GM18867 (cell line): ENCODE results near the gene KIF1A.
A peak's percentile ranks its signal among the peaks of the same experiment; 100 is the strongest.
"Not testable (repeated sequence)": the region's sequence is repeated elsewhere in the genome, so short reads cannot be mapped to it uniquely, and the experiment has no call there.

Experiments
- ATAC-seq: cut with Tn5 transposase; IDR thresholded peaks from one replicate; pipeline ENCODE4 v1.9.1; 2021; ENCODE audit warnings: mild to moderate bottlenecking, moderate library complexity; ENCODE audit not compliant: unreplicated experiment

The KIF1A gene

GRCh38 chr2:240848900-240849680, 29.1 kb upstream of the KIF1A start:
- no peak for ATAC-seq

- no peak for ATAC-seq
Measured at GRCh38 chr2:240847817-240848216, 27.8 kb upstream of the KIF1A start.

DNA sequence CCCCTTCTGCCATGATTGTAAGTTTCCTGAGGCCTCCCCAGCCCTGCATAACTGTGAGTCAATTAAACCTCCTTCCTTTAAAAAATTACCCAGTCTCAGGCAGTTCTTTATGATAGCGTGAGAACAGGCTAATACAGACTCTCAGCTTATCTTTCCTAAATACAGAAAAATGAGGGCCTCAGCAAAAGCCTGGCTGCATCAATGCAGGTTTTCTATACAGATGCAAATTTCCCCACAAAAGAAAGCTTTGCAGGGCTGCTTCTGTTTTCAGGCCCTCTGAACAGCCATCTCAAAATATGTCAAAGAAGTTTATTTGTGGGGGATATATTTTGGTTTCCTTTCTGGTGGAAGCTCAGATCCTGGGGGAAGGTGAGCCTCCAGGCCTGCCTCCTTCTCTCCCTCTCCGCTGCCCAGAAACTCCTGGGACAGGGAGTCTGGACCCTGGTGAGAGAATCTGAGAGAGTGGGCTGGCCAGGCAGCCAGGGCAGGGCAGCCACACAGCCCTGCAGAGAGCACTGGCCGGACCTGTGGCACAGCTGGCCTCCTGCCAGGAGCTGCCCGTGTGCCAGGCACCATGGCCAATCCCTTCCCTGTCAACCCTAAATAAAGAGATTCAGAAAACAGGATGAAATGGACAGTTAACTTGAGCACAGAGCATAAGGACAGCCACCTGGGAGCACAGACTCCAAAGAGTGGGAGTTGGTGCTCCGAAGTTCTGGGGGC, 27.0 kb upstream of the KIF1A start:
- no peak for ATAC-seq

DNA sequence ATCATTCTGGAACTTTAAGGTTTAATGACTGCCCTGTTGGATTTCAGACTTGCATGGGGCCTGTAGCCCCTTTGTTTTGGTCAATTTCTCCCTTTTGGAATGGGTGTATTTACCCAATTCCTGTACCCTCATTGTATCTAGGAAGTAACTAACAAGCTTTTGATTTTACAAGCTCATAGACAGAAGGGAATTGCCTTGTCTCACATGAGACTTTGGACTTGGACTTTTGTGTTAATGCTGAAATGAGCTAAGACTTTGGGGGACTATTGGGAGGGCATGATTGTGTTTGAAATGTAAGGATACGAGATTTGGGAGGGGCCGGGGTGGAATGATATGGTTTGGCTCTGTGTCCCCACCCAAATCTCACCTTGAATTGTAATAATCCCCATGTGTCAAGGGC, 26.3 kb upstream of the KIF1A start:
- ATAC-seq, result not testable (repeated sequence)

DNA sequence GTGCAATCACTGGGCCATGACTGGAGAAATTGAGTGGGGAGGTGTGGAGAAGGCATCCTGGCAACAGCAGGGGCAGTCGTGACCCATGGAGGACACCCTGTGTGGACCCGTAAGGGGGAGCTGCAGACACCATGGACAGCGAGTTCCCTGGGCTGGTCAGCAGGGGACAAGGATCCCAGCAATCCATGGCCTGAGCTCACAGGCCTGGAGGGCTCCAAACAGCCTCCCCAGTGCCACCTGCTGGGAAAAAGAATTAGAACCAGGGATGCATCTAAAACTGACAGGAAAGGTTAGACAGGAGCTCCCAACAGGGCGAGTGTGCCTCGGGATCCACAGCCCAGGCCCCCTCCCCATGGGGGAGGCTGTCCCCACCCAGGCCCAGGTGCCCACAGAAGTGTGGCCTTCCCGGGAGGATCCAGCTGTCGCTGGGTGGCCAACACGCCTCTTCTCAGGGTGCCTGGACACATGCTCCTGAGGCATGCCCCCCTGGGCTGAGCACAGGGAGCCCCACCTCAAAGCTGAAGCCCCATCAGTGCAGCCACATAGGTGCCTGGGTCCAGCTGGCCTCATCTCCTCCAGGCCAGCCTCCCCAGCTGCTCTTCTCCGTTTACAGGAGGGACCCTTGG, 20.5 kb upstream of the KIF1A start:
- ATAC-seq, result no peak

DNA sequence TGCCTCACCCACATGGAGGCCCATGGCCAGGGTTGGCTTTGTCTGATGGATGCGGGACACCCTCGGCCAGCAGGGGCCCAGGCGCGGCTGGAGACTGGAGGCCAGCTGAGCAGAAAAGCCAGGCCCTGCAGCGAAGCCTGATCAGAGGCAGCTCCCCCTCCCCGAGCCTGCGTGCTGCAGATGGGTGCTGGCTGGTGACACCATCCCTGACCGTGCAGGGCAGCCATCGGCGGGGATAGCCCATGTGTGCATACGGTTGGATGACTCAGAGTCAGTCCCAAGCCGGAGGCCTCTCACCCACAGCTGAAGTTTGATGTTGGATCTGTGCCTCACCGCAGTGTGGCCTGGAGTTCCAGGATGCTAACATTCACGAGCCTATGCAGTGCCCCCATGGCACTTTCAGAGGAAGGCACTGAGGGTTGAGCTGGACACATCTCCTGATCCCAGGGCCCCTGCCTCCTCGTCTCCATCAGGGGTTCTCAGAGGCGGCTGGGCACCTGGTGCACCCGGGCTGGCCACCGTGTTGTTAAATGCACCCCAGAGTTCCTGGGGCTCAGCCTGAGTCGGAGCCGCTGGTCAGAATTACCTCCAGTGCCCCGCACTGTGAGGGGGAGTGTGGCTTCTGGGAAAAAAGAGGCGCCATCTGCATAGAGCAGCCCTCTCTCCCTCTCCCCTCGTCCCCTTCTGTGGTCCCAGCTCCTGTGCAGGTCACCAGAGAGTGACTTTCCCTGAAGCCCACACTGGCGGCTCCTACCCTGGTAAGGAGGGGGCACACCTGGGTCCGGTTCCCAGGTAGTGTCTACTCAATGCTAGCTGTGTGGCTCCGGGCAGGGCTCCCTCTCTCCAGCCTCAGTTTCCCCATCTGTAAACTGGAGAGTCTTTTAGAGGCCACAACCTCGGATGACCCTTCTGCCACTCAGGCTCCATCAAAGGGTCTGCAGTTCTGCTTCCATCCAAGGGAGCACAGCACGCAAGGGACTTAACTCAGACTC, 19.4 kb upstream of the KIF1A start:
- no peak for ATAC-seq

- no peak for ATAC-seq
Measured at GRCh38 chr2:240837621-240838020, 17.6 kb upstream of the KIF1A start.

DNA sequence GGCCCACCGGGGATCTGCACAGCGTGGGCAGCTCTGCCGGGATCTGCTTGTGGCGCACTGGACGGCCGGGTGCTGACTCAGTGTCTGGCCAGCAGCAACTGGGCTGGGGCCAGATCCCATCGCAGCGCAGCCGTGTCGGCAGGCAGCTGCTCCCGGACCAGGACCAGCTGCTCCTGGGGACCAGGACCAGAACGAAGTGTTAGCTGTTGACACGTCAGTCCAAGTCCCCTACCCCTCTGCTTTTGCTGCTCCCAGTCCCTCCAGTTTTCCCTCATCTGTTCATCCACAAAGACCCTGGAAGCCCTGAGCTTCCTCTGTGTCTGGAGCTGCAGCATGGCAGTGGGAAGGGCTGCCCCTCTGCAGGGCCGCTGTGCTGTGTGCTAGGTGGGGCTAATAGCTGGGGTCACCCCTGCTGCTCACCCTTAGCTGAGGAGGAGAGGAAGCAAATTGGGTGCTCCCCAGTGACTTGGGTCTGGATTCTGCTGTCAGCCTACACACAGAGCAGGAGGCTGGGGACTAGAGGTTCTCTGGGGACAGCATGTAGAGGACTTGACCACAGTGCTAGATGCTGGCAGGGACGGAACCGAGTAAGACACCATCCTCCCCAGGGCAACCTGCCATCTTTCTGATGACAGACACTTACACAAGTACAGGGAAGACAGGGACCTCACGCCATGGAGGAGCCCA, 16.9 kb upstream of the KIF1A start:
- no peak for ATAC-seq

DNA sequence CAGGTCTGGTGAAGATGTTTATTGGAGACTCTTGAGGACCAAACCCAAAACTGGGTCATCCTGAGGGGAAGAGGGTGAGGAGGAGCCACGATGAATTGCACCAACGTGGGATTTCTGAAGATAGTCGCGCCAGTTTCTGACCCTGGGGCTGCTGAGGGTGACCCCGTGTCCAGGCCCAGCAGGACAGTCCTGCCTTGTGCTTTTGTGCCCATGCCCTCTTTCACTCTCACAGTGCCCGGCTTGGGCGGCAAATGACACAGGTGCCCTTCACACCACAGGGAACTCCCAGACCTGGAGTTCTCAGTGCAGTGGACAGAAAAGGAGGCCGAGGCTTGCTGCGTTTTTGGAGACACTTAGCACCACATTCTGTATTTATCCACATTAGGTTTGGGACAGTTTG, 15.5 kb upstream of the KIF1A start:
- no peak for ATAC-seq

- no peak for ATAC-seq
Measured at GRCh38 chr2:240834377-240834975, 14.5 kb upstream of the KIF1A start.

- no peak for ATAC-seq
Measured at GRCh38 chr2:240833724-240834285, 13.8 kb upstream of the KIF1A start.

- no peak for ATAC-seq
Measured at GRCh38 chr2:240832921-240833494, 13.0 kb upstream of the KIF1A start.

GRCh38 chr2:240832205-240832727, 12.2 kb upstream of the KIF1A start:
- peak; percentile 88 for ATAC-seq

DNA sequence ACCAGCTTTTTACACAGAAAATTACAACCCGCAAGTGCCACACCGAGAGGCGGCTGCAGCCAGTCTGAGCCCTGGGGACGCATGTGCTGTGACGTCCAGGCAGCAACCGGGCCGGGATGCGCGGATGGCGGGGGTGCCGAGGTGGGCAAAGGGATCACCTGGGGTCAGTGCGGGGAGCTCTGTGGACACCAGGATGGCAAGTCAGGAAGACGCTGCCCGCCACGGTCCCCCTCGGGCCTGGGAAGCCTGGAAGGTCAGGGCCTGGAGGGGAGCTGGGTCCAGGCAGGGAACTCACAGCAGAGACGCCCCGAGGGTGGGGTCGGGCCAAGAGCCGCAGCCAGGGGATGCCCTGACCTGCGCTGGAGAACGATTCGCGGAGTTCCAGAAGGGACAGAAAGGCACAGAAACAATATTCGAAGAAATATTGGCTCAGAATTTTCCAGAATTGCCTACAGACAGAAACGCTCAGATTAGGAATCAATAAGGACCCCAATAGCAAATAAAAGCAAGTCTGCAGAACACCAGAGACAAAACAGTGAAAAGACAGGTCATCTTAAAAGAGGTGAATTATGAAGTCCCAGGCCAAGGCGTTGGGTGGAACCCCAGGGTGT, 11.7 kb upstream of the KIF1A start:
- no peak for ATAC-seq

- no peak for ATAC-seq
Measured at GRCh38 chr2:240825476-240825875, 5.5 kb upstream of the KIF1A start.

DNA sequence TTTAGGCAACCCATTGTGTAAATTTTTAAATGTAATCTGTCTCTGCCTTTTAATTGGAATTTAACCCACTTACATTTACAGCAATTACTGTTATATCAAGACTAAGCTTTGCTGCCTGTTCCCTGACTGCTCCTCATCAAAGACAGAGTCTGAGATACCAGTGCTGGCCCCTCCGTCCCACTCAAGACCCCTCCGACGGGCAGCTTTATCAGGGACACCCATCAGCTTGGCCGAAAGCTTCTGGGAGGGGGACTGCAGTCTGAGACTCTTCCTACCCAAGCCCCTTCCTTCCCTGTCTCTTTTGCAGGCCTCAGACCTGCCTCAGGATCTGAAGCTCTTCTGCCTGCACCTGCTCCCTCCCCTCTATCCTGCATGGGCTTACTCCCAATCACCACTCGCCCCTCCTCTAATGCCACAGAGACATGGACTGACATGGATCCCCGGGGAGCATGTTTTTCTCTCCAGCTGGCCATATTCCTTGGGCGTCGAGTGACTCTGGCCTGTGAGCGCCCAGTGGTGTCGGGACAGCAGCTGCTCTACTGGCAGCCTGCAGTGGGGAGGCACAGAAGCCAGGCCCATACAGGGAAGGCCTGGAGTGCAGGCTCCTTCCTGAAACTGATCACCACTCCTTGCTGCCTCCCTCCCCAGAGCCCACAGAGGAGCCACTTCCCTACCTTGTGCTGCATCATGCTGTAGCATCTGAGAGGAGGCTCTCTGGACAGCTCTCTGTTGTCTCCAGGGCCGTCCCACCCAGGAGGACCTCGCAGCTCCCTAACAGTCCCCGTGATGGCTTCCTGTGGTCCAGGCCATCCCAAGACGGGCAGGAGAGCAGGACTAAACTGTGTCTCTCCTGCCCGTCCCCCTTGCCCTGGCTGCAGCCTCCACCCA, 3.7 kb upstream of the KIF1A start:
- ATAC-seq, result no peak

GRCh38 chr2:240822280-240822847, 2.3 kb upstream of the KIF1A start:
- ATAC-seq, result no peak
